22Rv1 (cell line): ENCODE measurements around the gene PRDM1.

Experiments used
- ZFX ChIP-seq: fragments of 450-650 bp; IDR thresholded peaks from 2 replicates; pipeline ENCODE4 v1.6.1; 2017; ENCODE audit warnings: antibody characterized with exemption, borderline replicate concordance
- TF ChIP-seq, protein P1 (sequence below): fragments of 450-650 bp; IDR thresholded peaks from 2 replicates; pipeline ENCODE4 v1.5.1; 2017; ENCODE audit warnings: mild to moderate bottlenecking

DNA sequence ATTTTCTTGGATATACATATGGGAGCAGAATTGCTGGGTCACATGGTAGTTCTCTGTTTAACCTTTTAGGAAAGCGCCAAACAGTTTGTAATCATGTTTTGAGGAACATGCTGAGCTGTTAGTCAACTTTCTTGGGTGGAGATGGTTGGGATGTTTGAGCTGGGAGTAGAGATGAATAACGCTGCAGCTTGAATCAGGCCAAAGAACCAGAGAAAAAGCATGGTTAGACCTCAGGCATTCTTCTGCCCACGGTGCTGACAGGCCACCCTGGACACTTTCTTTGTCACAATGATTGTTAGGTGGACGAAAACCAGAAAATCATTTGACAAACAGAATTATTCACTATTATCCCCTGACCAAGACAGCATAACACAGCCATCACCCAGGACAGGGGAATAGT, 66.8 kb downstream of the PRDM1 start:
- TF ChIP-seq, protein P1, sequence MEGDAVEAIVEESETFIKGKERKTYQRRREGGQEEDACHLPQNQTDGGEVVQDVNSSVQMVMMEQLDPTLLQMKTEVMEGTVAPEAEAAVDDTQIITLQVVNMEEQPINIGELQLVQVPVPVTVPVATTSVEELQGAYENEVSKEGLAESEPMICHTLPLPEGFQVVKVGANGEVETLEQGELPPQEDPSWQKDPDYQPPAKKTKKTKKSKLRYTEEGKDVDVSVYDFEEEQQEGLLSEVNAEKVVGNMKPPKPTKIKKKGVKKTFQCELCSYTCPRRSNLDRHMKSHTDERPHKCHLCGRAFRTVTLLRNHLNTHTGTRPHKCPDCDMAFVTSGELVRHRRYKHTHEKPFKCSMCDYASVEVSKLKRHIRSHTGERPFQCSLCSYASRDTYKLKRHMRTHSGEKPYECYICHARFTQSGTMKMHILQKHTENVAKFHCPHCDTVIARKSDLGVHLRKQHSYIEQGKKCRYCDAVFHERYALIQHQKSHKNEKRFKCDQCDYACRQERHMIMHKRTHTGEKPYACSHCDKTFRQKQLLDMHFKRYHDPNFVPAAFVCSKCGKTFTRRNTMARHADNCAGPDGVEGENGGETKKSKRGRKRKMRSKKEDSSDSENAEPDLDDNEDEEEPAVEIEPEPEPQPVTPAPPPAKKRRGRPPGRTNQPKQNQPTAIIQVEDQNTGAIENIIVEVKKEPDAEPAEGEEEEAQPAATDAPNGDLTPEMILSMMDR = no peak
- no peak for TF ChIP-seq ZFX
